ENCODE data around the gene YLPM1.

Gene YLPM1

GRCh38 chr14:74793506-74794155 lies 30.5 kb downstream of the YLPM1 start:
- no peak for DNase-seq

- no peak for DNase-seq
These were observed 31.8 kb downstream of the YLPM1 start for GRCh38 chr14:74794947-74795346.

- no peak for DNase-seq
These were observed 36.6 kb downstream of the YLPM1 start for GRCh38 chr14:74799765-74800164.

GRCh38 chr14:74800780-74801179 lies 37.7 kb downstream of the YLPM1 start:
- DNase-seq, result no peak

- DNase-seq, result no peak
These were observed 38.3 kb downstream of the YLPM1 start for GRCh38 chr14:74801396-74801795.

- peak; percentile 25 for DNase-seq
These were observed 41.2 kb downstream of the YLPM1 start for GRCh38 chr14:74804219-74804825.

- DNase-seq, result no peak
These were observed 44.9 kb downstream of the YLPM1 start for GRCh38 chr14:74807853-74808545.

GRCh38 chr14:74816124-74816523 lies 53.0 kb downstream of the YLPM1 start:
- DNase-seq, result no peak

- no peak for DNase-seq
These were observed 57.2 kb downstream of the YLPM1 start for GRCh38 chr14:74820288-74820687.

- DNase-seq, result no peak
These were observed 58.3 kb downstream of the YLPM1 start for GRCh38 chr14:74821267-74821915.

GRCh38 chr14:74824997-74825396 lies 61.9 kb downstream of the YLPM1 start:
- DNase-seq, result no peak

- DNase-seq, result no peak
These were observed 63.5 kb downstream of the YLPM1 start for GRCh38 chr14:74826574-74826973.

GRCh38 chr14:74829251-74829650 lies 66.1 kb downstream of the YLPM1 start:
- no peak for DNase-seq

- DNase-seq, result no peak
These were observed 69.7 kb downstream of the YLPM1 start for GRCh38 chr14:74832849-74833248.

GRCh38 chr14:74834692-74835392 lies 71.7 kb downstream of the YLPM1 start:
- no peak for DNase-seq

- no peak for DNase-seq
These were observed 72.6 kb downstream of the YLPM1 start for GRCh38 chr14:74835645-74836250.

- no peak for DNase-seq
These were observed 73.3 kb downstream of the YLPM1 start for GRCh38 chr14:74836251-74836960.

GRCh38 chr14:74838166-74838565 lies 75.0 kb downstream of the YLPM1 start:
- DNase-seq, result no peak

GRCh38 chr14:74840603-74841030 lies 77.5 kb downstream of the YLPM1 start:
- DNase-seq, result no peak

GRCh38 chr14:74841230-74842207 lies 78.4 kb downstream of the YLPM1 start:
- DNase-seq, result no peak

GRCh38 chr14:74843653-74844052 lies 80.5 kb downstream of the YLPM1 start:
- no peak for DNase-seq

Data from NCI-H1694 treated with DMSO at 0.1 percent for 48 hours (cell line).